Measurements from ENCODE around the gene OR51B6. TPM values are rescaled to one million over a fixed set of nuclear protein-coding genes. Genes with fewer than 3 reads are reported as not detected.

OR51B6 gene
- total RNA-seq: not detected in 2 replicates

GRCh38 chr11:5351208-5351607 lies at the start of gene OR51B6:
Gene OR51B6, plus strand, starts transcription at chr11:5351508. Its CDS starts 0 bp downstream, at chr11:5351508.

GRCh38 chr11:5301846-5302245 lies 49.5 kb upstream of the OR51B6 start, which contains the start of gene OR51B4:
Gene OR51B4, minus strand, starts transcription at chr11:5301946. Its CDS starts 0 bp downstream, at chr11:5301946.

GRCh38 chr11:5324197-5324596 lies 27.1 kb upstream of the OR51B6 start, which contains the start of gene OR51B2:
Gene OR51B2, minus strand, starts transcription at chr11:5324297. Its CDS starts 0 bp downstream, at chr11:5324297.

GRCh38 chr11:5343474-5344335 lies 7.6 kb upstream of the OR51B6 start, which contains the start of gene OR51B5:
Gene OR51B5, minus strand, starts transcription at chr11:5343524. Its CDS starts 0 bp downstream, at chr11:5343524.

GRCh38 chr11:5383576-5383975 lies 32.3 kb downstream of the OR51B6 start, which contains the start of gene OR51M1:
Gene OR51M1, plus strand, starts transcription at chr11:5383812. Its CDS starts 5,587 bp downstream, at chr11:5389399.

Other genes starting within 250 kb of the OR51B6 start
- gene OR52A5, start 213.2 kb upstream of the OR51B6 start, total RNA-seq: not detected in 2 replicates
- gene OR52A1, start 196.8 kb upstream of the OR51B6 start, total RNA-seq: not detected in 2 replicates
- gene OR51V1, start 150.8 kb upstream of the OR51B6 start, total RNA-seq: not detected in 2 replicates
- not detected in 2 replicates for gene HBB, start 124.4 kb upstream of the OR51B6 start, total RNA-seq
- not detected in 2 replicates for gene HBD, start 117.0 kb upstream of the OR51B6 start, total RNA-seq
- not detected in 2 replicates for gene HBG1, start 101.7 kb upstream of the OR51B6 start, total RNA-seq
- gene HBG2, start 96.7 kb upstream of the OR51B6 start, total RNA-seq: not detected in 2 replicates
- gene HBE1, start 81.6 kb upstream of the OR51B6 start, total RNA-seq: not detected in 2 replicates
- gene OR51B4, start 49.6 kb upstream of the OR51B6 start, total RNA-seq: not detected in 2 replicates
- gene OR51B2, start 27.2 kb upstream of the OR51B6 start, total RNA-seq: not detected in 2 replicates
- gene OR51B5, start 8.0 kb upstream of the OR51B6 start, total RNA-seq: 0.09 TPM in 1 of 2 replicates, not detected in the other
- not detected in 2 replicates for gene OR51M1, start 32.3 kb downstream of the OR51B6 start, total RNA-seq
- gene OR51Q1, start 70.6 kb downstream of the OR51B6 start, total RNA-seq: not detected in 2 replicates
- gene OR51I1, start 90.0 kb downstream of the OR51B6 start, total RNA-seq: not detected in 2 replicates
- gene OR51I2, start 97.8 kb downstream of the OR51B6 start, total RNA-seq: not detected in 2 replicates
- gene OR52D1, start 137.2 kb downstream of the OR51B6 start, total RNA-seq: not detected in 2 replicates
- gene UBQLN3, start 158.4 kb downstream of the OR51B6 start, total RNA-seq: 0.09 TPM in 1 of 2 replicates, not detected in the other
- not detected in 2 replicates for gene UBQLNL, start 165.2 kb downstream of the OR51B6 start, total RNA-seq
- gene OR52H1, start 197.0 kb downstream of the OR51B6 start, total RNA-seq: 0.09 and 0.11 TPM in 2 replicates
- not detected in 2 replicates for gene OR52B6, start 229.4 kb downstream of the OR51B6 start, total RNA-seq
- 0.43 and 1.5 TPM in 2 replicates for gene TRIM6, start 245.1 kb downstream of the OR51B6 start, total RNA-seq

Data from dermis lymphatic vessel endothelial cell (primary cell).